Measurements from ENCODE around the gene NFKBIA.
"Not testable (repeated sequence)": the region's sequence is repeated elsewhere in the genome, so short reads cannot be mapped to it uniquely, and the experiment has no call there.

The NFKBIA gene

DNA sequence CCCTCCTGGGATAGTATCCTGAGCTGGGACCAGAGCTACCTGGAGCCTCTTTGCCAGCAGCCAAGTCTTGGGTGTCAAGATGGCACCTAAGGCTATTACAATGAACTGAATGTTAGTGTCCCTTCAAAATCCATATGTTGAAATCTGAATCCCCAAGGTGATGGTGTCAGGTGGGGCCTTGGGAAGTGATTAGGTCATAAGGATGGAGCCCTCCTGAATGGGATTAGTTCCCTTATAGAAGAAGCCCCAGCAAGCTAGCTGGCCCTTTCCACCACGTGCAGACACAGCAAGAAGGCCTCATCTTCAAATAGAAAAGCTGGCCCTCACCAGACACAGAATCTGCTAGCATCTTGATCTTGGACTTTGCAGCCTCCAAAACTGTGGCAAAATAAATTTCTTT is 12.4 kb downstream of the NFKBIA start:
- no peak for DNase-seq (ENCODE audit: low read depth in 3 of 3, low spot score in 1 of 3)

DNA sequence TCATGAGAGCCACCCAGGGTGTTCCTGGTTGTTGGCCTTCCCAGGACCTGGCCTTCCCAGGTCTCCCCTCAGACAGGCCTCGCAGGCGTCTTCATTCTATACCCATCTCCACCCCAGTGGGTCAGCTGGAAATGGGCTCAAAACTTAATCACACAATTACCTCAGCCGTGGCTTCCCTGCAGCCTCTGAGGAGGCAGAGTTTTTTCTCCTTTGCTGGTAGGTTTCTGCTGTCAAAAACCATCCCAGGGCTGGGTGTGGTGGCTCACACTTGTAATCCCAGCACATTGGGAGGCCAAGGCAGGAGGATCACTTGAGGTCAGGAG is 13.2 kb downstream of the NFKBIA start:
- no peak for DNase-seq (ENCODE audit: low read depth in 3 of 3, low spot score in 1 of 3)

DNA sequence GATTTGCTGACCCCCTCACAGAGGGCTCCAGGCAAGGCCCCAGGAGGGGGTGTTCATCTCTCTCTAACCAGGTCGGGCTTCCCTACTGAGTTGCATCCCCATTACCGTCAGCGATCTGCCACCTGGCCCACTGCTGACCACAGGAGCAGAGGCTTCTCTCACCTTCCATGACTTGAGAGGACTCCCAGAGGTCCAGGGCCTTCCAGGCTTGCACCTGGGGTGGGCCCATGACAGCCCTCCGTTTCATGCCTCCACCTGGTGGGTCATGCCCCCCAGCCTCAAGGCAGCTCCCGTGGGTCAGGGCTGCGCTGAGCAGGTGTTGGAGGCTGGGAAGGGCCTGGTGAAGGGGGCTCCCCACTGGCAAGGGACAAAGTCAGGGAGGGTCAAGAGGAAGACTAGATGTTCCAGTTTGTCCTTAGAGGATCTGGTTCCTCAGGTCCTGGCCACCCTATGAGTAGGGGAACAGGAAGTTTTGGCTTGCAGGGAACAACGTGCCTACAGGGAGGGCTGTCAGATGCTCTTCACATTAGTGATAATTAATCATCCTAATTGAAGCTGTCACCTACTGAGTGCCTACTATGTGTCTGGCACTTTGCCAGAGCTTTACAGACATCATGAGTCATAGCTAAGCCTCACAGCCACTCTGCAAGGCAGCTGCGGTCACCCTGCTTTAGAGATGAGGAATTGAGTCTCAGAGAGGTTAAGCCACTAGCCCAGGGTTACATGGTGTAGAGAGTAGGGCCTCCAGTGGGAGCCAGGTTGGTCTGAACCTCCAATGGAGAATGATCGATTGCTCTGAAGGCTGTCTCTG is 13.8 kb downstream of the NFKBIA start:
- DNase-seq (ENCODE audit: low read depth in 3 of 3, low spot score in 1 of 3), result no peak

GRCh38 chr14:35389315-35389667 is 15.3 kb downstream of the NFKBIA start:
- no peak for DNase-seq (ENCODE audit: low read depth in 3 of 3, low spot score in 1 of 3)

DNA sequence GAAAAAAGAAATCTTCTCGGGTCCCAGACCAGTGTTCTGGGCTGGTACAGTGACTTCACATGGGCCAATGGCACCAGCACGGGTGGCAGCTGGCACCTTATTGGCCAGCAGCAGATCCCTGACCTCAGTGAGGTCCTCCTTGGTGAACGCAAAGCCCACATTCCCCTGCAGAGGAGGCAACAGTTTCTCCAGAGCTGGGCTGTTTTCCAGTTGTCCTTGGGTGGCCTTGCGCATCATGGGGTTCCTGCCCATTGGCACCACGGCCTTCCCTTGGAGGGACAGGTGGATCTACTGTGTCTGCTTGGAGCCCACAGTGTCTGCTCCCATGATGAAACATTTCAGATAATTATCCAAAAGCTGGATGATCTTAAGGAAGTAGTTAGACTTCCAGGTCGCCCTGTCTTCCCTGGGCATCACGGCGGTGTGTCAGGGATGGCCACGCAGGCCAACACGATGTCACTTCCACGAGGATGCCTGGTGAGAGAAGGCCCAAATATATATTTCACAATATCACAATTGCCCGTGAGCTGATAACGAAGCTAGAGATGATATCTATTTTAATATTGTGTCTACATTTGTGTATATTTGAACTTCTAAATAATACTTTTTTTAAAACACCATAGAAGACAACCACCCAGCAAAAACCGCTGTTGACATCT is 15.8 kb downstream of the NFKBIA start:
- no peak for DNase-seq (ENCODE audit: low read depth in 3 of 3, low spot score in 1 of 3)

- no peak for DNase-seq (ENCODE audit: low read depth in 3 of 3, low spot score in 1 of 3)
These were observed 16.6 kb downstream of the NFKBIA start for GRCh38 chr14:35387713-35388579.

DNA sequence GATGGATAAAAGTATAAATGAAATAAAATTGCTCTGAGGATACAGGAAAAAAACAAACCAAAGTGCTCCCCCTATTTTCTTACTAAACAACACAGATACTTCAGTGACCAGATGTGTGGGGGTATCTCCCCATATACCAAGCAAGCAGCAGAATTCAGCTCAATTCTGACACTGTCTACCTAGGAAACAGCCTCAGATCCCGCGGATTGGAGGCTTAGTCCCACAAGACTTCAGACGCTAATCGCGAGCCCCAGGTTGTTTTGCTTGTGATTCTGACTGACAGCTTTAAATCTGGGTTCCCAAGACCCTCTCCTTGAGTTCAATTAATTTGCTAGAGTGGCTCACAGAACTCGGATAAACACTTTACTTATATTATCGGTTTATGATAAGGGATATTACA is 17.3 kb downstream of the NFKBIA start:
- DNase-seq (ENCODE audit: low read depth in 3 of 3, low spot score in 1 of 3), result no peak

DNA sequence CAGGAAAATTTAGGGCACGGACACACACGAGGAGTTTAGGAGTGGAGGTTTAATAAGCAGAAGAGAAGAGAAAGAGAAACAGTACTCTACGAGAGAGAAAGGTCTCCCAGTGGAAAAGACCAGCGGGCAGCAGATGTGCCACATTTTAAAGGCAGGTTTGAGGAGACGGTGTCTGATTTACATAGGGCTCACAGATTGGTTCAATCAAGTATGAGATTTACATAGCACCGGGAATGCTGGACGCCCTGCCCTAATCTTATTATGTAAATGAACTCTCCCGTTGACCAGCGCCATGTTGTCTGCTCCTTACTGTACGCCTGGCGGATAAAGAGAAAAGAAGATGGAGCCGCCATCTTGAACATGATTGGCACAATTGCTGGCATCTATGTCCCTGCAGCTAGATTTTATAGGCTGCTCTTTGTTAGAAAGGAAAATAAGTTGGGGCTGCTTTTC is 17.9 kb downstream of the NFKBIA start:
- no peak for DNase-seq (ENCODE audit: low read depth in 3 of 3, low spot score in 1 of 3)

DNA sequence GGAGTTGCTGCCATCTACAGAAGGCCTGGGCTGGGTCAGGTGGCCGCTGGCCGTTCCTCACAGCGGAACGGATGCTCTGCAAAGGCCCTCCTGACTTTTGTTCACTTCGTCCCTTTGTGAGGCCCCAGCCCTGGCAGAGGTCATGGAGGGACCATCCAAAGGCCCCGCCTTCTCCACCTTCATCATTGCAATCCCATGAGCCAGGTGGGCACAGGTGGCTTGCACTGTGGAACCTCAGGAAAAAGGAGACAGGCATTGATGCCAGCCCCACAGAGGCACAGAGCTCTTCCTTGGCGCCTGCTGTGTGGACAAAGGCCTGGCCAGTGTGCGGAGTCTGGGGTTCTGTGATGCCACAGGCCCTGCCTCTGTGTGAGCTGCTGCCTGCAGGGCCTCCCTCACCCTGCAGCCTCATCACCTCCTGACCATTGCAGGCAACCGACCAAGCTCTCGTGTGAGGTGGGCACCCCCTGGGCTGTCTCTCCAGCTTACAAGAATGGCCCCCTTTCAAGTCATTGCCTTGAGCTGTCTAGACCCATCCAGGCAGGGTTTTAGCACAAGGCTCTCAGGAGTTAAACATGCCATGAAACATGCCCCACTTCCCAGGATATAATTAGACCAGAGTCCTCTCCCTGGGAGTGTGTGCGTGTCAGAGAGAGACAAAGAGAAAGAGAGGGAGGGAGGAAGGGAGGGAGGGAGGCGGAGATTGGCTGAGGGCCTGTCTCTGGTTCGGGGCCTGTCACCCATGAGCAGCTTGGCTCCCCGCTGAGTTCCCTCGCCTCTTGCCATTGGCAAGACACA is 19.3 kb downstream of the NFKBIA start:
- DNase-seq (ENCODE audit: low read depth in 3 of 3, low spot score in 1 of 3), result no peak

- DNase-seq (ENCODE audit: low read depth in 3 of 3, low spot score in 1 of 3), result no peak
These were observed 20.0 kb downstream of the NFKBIA start for GRCh38 chr14:35384455-35385041.

- no peak for DNase-seq (ENCODE audit: low read depth in 3 of 3, low spot score in 1 of 3)
These were observed 20.7 kb downstream of the NFKBIA start for GRCh38 chr14:35383569-35384454.

DNA sequence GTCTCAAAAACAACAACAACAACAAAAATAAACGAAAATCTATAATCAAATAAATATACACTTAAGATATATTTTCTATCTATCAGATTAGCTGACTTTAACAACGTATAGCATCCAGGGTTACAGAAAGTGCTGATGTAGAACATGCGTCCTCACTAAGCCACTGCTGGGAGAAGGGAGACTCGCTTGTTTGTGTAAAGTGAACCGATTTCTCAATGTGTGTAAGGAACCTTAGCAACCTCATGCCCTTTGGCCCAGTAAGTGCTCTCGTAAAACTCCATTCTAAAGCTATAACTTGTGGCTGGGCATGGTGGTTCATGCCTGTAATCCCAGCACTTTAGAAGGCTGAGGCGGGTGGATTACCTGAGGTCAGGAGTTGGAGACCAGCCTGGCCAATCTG is 23.8 kb downstream of the NFKBIA start:
- DNase-seq (ENCODE audit: low read depth in 3 of 3, low spot score in 1 of 3), result no peak

GRCh38 chr14:35379234-35379933 is 25.2 kb downstream of the NFKBIA start:
- not testable (repeated sequence) for DNase-seq (ENCODE audit: low read depth in 3 of 3, low spot score in 1 of 3)

GRCh38 chr14:35378425-35379233 is 25.9 kb downstream of the NFKBIA start:
- no peak for DNase-seq (ENCODE audit: low read depth in 3 of 3, low spot score in 1 of 3)

- DNase-seq (ENCODE audit: low read depth in 3 of 3, low spot score in 1 of 3), result no peak
These were observed 29.0 kb downstream of the NFKBIA start for GRCh38 chr14:35375558-35376025.

GRCh38 chr14:35374263-35374712 is 30.3 kb downstream of the NFKBIA start:
- no peak for DNase-seq (ENCODE audit: low read depth in 3 of 3, low spot score in 1 of 3)

DNA sequence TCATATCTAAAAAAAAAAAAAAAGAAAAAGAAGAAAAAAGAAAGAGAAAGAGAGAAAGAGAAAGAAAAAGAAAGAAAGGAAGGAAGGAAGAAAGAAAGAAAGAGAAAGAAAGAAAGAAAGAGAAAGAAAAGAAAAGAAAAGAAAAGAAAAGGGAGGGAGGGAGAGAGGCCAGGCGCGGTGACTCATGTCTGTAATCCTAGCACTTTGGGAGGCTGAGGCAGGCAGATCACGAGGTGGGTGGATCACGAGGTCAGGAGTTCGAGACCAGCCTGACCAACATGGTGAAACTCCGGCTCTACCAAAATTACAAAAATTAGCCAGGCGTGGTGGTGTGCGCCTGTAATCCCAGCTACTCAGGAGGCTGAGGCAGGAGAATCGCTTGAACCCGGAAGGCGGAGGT is 31.3 kb downstream of the NFKBIA start:
- DNase-seq (ENCODE audit: low read depth in 3 of 3, low spot score in 1 of 3), result not testable (repeated sequence)

- DNase-seq (ENCODE audit: low read depth in 3 of 3, low spot score in 1 of 3), result no peak
These were observed 33.6 kb downstream of the NFKBIA start for GRCh38 chr14:35370969-35371368.

All from stimulated activated CD4-positive, alpha-beta T cell treated with anti-CD3 and anti-CD28 coated beads, TNF-alpha, amount 100 ng/mL, for 1 hour (primary cell).